ENCODE measurements around the gene RCOR3. TPM values are rescaled to one million over a fixed set of nuclear protein-coding genes. Genes with fewer than 3 reads are reported as not detected.

RCOR3 gene
- total RNA-seq = 10 to 100 TPM; 19.0 to 34.6 (median 25.5) TPM
- 10 to 100 TPM; 23.1 to 28.8 TPM for polyA plus RNA-seq

DNA sequence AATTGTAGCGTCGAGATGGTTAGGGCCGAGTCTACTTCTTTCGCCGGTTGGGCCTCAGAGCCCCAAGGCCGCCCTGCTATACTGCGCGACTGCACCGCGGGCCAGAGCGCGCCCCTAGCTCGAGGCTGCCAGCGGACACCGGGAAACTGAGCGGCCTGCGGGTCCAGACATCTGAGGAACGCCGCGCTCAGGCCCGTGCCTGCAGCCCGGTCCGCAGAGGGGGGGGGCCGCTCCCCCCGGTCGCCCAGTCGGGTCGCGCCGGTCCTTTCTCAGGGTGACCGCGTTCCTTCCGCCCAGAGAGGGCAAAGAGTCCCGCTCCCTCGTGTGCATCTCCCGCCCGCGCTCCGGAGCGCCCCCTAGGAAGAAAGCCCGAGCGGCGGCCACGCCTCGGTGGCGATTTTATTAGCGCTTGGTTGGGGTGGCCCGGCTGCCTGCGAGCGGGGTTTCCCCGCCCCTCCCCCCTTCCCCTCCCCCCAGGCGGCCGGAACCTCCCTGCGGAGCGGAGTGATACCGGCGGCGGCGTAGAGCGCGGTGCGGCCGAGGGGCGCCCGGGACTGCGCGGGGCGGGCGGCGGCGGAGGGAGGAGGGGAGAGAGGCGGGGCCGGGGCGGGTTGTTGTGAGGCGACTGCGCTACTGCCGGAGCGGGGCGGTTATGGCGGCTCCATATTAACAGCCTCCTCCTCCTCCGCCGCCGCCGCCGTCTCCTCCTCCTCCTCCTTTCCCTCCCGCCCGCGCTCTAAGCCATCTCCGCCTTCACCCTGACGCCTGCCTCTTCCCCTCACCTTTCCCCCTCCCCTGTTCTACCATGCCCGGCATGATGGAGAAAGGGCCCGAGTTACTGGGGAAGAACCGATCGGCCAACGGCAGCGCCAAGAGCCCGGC is at the start of gene RCOR3:
Gene RCOR3, plus strand, starts transcription at position 611 of the 882 bp plus-strand sequence. Its CDS starts 195 bp downstream, at position 806.
- peak; percentile 83 to 90 (median 86) for ATAC-seq
- TF ChIP-seq, protein P1, sequence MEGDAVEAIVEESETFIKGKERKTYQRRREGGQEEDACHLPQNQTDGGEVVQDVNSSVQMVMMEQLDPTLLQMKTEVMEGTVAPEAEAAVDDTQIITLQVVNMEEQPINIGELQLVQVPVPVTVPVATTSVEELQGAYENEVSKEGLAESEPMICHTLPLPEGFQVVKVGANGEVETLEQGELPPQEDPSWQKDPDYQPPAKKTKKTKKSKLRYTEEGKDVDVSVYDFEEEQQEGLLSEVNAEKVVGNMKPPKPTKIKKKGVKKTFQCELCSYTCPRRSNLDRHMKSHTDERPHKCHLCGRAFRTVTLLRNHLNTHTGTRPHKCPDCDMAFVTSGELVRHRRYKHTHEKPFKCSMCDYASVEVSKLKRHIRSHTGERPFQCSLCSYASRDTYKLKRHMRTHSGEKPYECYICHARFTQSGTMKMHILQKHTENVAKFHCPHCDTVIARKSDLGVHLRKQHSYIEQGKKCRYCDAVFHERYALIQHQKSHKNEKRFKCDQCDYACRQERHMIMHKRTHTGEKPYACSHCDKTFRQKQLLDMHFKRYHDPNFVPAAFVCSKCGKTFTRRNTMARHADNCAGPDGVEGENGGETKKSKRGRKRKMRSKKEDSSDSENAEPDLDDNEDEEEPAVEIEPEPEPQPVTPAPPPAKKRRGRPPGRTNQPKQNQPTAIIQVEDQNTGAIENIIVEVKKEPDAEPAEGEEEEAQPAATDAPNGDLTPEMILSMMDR (IDR thresholded peaks at IDR 0.05) = peak; percentile 22 to 42 (median 32)
- H3K27ac ChIP-seq = peak within 1 kb of the TSS; percentile 92 to 98 (median 96)
- intact Hi-C loops (cut with DNase I) = no loop called here
- H3K27me3 ChIP-seq = peaks cover 0 to 5% (median 0%) of the 10 kb centered on the region in 4 donors
- peaks cover 6 to 7% (median 7%) of the 10 kb centered on the region in 3 donors for H3K4me1 ChIP-seq
- no peak for FAIRE-seq
- 1% methylated on average over 53 to 92 of the region's 97 CpGs for WGBS, 2 donors
- DNase-seq = peak; percentile 93 to 97 (median 95)
- no peaks in the 10 kb centered on the region for H3K9me3 ChIP-seq
- no peaks in the 10 kb centered on the region for H3K36me3 ChIP-seq
- peak within 1 kb of the TSS; percentile 81 to 91 (median 87) for H3K4me3 ChIP-seq

DNA sequence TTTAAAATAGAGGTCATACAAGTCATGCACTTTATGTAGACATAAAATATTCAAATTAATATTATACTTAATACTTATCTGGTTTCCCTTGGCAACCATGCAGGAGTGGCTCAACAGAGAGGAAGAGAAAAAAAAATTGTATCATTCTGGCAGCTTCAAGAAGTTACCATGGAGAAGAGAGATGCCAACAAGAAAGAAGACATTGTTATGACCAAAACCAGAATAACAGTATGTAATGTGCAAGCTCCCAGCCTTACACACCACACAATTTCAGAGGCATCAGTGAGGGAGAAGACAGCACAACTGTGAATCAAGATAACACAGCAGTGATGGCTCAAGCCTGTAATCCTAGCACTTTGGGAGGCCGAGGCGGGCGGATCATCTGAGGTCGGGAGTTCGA is 49.1 kb upstream of the RCOR3 start:
- DNase-seq (no peak), ATAC-seq (no peak), FAIRE-seq (no peak)
- Histone ChIP-seq H3K9me3 (no peaks in the 10 kb centered on the region), H3K36me3 (no peaks in the 10 kb centered on the region), H3K4me3 (no peak overlapping the region), H3K27me3 (no peaks in the 10 kb centered on the region), H3K27ac (no peak overlapping the region), H3K4me1 (no peaks in the 10 kb centered on the region)
- TF ChIP-seq, protein P1 (IDR thresholded peaks at IDR 0.05) = no peak
- WGBS, 2 donors = 96 to 98% methylated on average over 5 of the region's 5 CpGs
- intact Hi-C loops (cut with DNase I) = no loop called here

DNA sequence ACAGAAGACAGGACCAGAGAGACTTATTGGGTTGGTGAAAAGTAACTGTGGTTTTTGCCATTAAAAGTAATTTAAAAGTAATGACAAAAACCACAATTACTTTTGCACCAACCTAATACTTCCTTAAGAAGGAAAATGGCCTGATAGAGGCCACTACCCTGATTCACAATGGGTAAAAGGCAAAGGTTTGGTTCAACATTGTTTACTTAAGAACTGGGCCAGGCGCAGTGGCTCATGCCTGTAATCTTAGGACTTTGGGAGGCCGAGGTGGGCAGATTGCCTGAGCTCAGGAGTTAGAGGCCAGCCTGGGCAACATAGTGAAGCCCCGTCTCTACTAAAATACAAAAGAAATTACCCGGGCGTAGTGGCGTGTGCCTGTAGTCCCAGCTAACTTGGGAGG is 48.2 kb upstream of the RCOR3 start:
- TF ChIP-seq, protein P1 (IDR thresholded peaks at IDR 0.05) = no peak
- Histone ChIP-seq H3K36me3 (no peaks in the 10 kb centered on the region), H3K27ac (no peak overlapping the region), H3K4me3 (no peak overlapping the region), H3K9me3 (no peaks in the 10 kb centered on the region), H3K4me1 (no peaks in the 10 kb centered on the region), H3K27me3 (no peaks in the 10 kb centered on the region)
- intact Hi-C loops (cut with DNase I) = no loop called here
- WGBS, 2 donors = 85 to 89% methylated on average over 6 of the region's 6 CpGs
- DNase-seq (no peak), ATAC-seq (no peak), FAIRE-seq (no peak)

DNA sequence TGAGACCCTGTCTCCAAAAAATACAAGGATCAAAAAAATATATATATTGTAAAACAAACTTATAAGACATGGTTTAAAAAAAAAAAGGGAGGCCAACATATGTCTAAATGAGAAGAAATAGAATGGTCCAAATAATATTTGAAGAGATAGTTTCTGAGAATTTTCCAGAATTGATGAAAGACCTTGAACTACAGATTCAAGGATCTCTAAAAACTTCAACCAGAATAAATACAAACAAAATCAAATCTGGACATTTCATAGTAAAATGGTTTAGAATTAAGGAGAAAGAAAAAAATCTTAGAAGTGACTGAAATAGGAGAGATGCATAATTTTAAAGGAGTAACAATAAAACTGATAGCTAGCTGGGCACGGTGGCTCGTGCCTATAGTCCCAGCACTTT is 45.5 kb upstream of the RCOR3 start:
- no peak for FAIRE-seq
- no peaks in the 10 kb centered on the region for H3K4me1 ChIP-seq
- no peak overlapping the region for H3K27ac ChIP-seq
- H3K36me3 ChIP-seq = no peaks in the 10 kb centered on the region
- ATAC-seq = no peak
- H3K4me3 ChIP-seq = no peak overlapping the region
- no peak for DNase-seq
- TF ChIP-seq, protein P1 (IDR thresholded peaks at IDR 0.05) = no peak
- no peaks in the 10 kb centered on the region for H3K9me3 ChIP-seq
- 88 to 91% methylated on average over 2 of the region's 2 CpGs for WGBS, 2 donors
- intact Hi-C loops (cut with DNase I) = no loop called here
- H3K27me3 ChIP-seq = no peaks in the 10 kb centered on the region

DNA sequence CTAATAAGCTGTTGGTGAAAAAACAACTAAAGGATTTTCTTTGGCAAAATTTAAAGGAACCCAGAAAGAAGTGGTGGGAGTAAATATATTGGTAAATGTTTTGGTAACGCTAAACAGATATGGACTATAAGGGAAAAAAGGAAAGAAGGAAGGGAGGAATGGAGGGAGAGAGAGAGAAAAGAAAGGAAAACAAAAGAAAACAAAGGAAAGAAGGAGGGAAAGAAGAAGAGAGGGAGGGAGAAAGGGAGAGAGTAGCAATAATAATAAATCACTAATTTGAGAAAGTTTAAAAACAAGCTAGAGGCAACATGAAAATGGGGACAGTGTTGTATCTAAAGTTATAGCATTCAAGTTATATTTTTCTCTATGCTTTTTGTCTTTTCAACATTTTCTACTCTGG is 43.6 kb upstream of the RCOR3 start:
- DNase-seq = no peak
- 95 to 100% methylated on average over 1 of the region's 1 CpG for WGBS, 2 donors
- no peaks in the 10 kb centered on the region for H3K4me1 ChIP-seq
- H3K36me3 ChIP-seq = no peaks in the 10 kb centered on the region
- intact Hi-C loops (cut with DNase I) = no loop called here
- H3K9me3 ChIP-seq = no peaks in the 10 kb centered on the region
- no peak for ATAC-seq
- TF ChIP-seq, protein P1 (IDR thresholded peaks at IDR 0.05) = no peak
- no peaks in the 10 kb centered on the region for H3K27me3 ChIP-seq
- H3K27ac ChIP-seq = no peak overlapping the region
- no peak for FAIRE-seq
- no peak overlapping the region for H3K4me3 ChIP-seq

Measured in pancreas (tissue), 10 donors.